ENCODE measurements around the gene MED16.

Gene MED16

DNA sequence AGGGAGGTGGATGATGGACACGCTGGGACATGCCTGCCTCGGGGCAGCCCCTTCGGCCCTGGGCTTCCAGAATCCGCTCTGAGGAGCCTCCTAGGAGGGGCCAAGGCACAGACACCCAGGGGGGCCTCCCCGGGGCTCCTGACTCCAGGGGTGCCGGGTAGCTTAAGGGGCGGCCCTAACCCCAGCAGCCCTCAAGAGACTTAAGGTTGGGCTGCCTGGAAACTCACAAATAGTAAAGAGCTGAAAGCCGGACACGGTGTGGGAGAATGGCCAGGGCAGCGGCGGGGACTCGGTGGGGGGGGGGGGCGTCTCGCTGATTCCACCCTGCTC is 40.5 kb upstream of the MED16 start:
- DNase-seq (ENCODE audit: low read depth) = no peak
- no peak overlapping the region for H3K4me3 ChIP-seq (replicated peaks; ENCODE audit: low read depth, low read length)
- TF ChIP-seq, protein P1, sequence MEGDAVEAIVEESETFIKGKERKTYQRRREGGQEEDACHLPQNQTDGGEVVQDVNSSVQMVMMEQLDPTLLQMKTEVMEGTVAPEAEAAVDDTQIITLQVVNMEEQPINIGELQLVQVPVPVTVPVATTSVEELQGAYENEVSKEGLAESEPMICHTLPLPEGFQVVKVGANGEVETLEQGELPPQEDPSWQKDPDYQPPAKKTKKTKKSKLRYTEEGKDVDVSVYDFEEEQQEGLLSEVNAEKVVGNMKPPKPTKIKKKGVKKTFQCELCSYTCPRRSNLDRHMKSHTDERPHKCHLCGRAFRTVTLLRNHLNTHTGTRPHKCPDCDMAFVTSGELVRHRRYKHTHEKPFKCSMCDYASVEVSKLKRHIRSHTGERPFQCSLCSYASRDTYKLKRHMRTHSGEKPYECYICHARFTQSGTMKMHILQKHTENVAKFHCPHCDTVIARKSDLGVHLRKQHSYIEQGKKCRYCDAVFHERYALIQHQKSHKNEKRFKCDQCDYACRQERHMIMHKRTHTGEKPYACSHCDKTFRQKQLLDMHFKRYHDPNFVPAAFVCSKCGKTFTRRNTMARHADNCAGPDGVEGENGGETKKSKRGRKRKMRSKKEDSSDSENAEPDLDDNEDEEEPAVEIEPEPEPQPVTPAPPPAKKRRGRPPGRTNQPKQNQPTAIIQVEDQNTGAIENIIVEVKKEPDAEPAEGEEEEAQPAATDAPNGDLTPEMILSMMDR (IDR thresholded peaks at IDR 0.05; ENCODE audit: low read length, missing control alignments) = no peak

GRCh38 chr19:932648-933552 is 39.9 kb upstream of the MED16 start:
- DNase-seq (ENCODE audit: low read depth) = peak; percentile 93
- TF ChIP-seq, protein P1 (IDR thresholded peaks at IDR 0.05; ENCODE audit: low read length, missing control alignments) = no peak

DNA sequence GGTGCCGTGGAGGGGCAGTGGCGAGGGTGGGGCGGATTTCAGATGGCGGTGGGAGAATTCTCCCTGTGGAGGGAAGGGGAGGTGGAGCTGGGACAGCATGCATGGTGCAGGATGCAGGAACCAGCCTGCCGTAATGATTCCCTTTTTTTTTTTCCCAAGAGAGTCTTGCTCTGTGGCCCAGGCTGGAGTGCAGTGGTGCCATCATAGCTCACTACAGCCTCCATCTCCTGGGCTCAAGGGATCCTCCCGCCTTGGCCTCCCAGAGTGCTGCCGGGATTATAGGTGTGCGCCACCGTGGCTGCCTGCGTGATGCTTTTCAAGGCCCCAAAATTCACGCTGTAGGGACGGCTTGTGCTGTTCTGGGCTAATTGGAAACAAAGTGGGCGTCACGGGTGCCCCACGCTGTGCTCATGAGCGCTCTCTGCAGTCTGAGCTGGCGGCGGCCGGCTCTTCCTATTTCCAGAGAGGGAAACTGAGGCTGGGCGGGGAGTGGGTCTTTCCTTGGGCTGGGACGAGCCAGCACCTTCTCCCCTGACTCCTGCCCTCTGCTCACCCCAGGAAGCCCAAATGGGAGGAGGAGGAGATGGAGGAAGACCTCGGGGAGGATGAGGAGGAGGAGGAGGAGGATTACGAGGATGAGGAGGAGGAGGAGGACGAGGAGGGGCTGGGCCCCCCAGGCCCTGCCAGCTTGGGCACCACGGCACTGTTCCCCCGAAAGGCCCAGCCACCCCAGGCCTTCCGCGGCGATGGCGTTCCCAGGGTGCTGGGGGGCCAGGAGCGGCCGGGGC is 39.1 kb upstream of the MED16 start:
- no peak for DNase-seq (ENCODE audit: low read depth)
- no peak overlapping the region for H3K4me3 ChIP-seq (replicated peaks; ENCODE audit: low read depth, low read length)
- TF ChIP-seq, protein P1 (IDR thresholded peaks at IDR 0.05; ENCODE audit: low read length, missing control alignments) = no peak

More at GRCh38 chr19:932648-933552, 39.9 kb upstream of the MED16 start:
- H3K4me3 ChIP-seq (replicated peaks; ENCODE audit: low read depth, low read length) = peak overlapping the region; percentile 19

DNA sequence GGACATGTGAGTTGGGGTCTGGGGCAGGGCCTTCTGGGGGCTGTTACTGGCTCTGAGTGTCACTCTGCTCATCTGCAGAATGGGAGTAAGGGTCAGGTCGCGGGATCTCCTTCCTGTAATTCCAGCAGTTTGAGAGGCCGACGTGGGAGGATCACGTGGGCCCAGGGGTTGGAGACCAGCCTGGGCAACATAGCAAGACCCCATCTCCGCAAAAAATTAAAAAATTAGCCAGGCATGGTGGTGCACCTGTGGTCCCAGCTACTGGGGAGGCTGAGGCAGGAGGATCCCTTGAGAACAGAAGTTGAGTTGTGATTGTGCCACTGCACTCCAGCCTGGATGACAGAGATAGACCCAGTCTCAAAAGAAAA is 36.9 kb upstream of the MED16 start:
- no peak overlapping the region for H3K4me3 ChIP-seq (replicated peaks; ENCODE audit: low read depth, low read length)
- DNase-seq (ENCODE audit: low read depth) = no peak
- TF ChIP-seq, protein P1 (IDR thresholded peaks at IDR 0.05; ENCODE audit: low read length, missing control alignments) = no peak

- TF ChIP-seq, protein P1 (IDR thresholded peaks at IDR 0.05; ENCODE audit: low read length, missing control alignments) = no peak
- no peak overlapping the region for H3K4me3 ChIP-seq (replicated peaks; ENCODE audit: low read depth, low read length)
- no peak for DNase-seq (ENCODE audit: low read depth)
These were observed 36.4 kb upstream of the MED16 start for GRCh38 chr19:929203-929890.

DNA sequence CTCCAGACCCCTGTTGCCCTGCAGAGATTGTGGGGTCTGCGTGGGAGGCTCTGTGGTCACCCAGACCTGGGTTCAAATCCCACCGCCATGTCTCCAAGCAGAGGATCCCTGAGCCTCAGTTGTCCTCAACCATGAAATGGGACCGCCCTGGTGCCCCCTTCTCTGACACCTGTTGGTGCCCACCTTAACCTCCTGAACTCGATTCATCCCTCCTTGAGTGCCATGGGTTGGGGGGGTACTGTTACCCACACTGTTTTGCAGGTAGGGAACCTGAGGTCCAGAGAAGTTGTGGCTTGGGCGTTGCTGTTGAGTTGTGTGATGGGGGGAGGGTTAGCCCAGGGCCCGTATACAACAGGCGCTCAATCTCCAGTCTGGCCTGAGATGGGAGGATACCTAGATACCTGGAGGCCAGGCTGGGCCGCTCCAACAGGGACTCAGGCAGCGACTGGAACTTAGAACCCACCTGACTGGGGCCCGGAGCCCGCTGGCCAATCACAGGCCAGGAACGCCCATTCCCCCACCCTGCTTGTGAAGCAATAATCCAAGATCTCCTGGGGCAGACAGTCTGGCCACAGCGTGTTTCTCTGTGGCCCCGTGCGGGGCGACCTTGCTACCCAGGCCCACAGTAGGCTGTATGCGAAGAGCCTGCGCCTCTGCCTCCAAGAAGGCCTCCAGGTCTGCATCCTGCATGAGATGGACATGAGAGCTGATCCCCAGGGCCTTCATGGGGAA is 35.6 kb upstream of the MED16 start:
- H3K4me3 ChIP-seq (replicated peaks; ENCODE audit: low read depth, low read length) = no peak overlapping the region
- peak; percentile 25 for DNase-seq (ENCODE audit: low read depth)
- TF ChIP-seq, protein P1 (IDR thresholded peaks at IDR 0.05; ENCODE audit: low read length, missing control alignments) = no peak

All from fibroblast of pulmonary artery (primary cell).